GM21390 (cell line): ENCODE results near the gene SLF2.
"Not testable (repeated sequence)": the region's sequence is repeated elsewhere in the genome, so short reads cannot be mapped to it uniquely, and the experiment has no call there.

Experiments
- ATAC-seq: cut with Tn5 transposase; IDR thresholded peaks from one replicate; pipeline ENCODE4 v1.9.1; 2021; ENCODE audit not compliant: unreplicated experiment

Gene SLF2

GRCh38 chr10:100879741-100880360, 32.9 kb upstream of the SLF2 start:
- ATAC-seq: no peak

- ATAC-seq: no peak
These were observed 31.1 kb upstream of the SLF2 start for GRCh38 chr10:100881556-100882213.

- no peak for ATAC-seq
These were observed 30.5 kb upstream of the SLF2 start for GRCh38 chr10:100882252-100882651.

GRCh38 chr10:100882671-100883311, 30.0 kb upstream of the SLF2 start:
- ATAC-seq: no peak

GRCh38 chr10:100883312-100883821, 29.4 kb upstream of the SLF2 start:
- ATAC-seq: no peak

GRCh38 chr10:100885611-100886010, 27.2 kb upstream of the SLF2 start:
- ATAC-seq: not testable (repeated sequence)

- ATAC-seq: no peak
These were observed 26.7 kb upstream of the SLF2 start for GRCh38 chr10:100886091-100886490.

- no peak for ATAC-seq
These were observed 26.2 kb upstream of the SLF2 start for GRCh38 chr10:100886521-100886920.

- no peak for ATAC-seq
These were observed 25.8 kb upstream of the SLF2 start for GRCh38 chr10:100886963-100887362.

GRCh38 chr10:100887761-100888296, 24.9 kb upstream of the SLF2 start:
- no peak for ATAC-seq

GRCh38 chr10:100888957-100889356, 23.8 kb upstream of the SLF2 start:
- ATAC-seq: no peak

GRCh38 chr10:100889546-100889945, 23.2 kb upstream of the SLF2 start:
- ATAC-seq: no peak

GRCh38 chr10:100890141-100890672, 22.6 kb upstream of the SLF2 start:
- no peak for ATAC-seq

- no peak for ATAC-seq
These were observed 22.0 kb upstream of the SLF2 start for GRCh38 chr10:100890673-100891317.

- no peak for ATAC-seq
These were observed 18.7 kb upstream of the SLF2 start for GRCh38 chr10:100894033-100894432.

- no peak for ATAC-seq
These were observed 18.0 kb upstream of the SLF2 start for GRCh38 chr10:100894589-100895294.

GRCh38 chr10:100895346-100895745, 17.4 kb upstream of the SLF2 start:
- no peak for ATAC-seq

GRCh38 chr10:100895896-100896295, 16.9 kb upstream of the SLF2 start:
- ATAC-seq: no peak

GRCh38 chr10:100896876-100897461, 15.8 kb upstream of the SLF2 start:
- ATAC-seq: no peak

GRCh38 chr10:100897976-100898375, 14.8 kb upstream of the SLF2 start:
- ATAC-seq: no peak
